ENCODE measurements around the gene FMN2. TPM values are rescaled to one million over a fixed set of nuclear protein-coding genes. Genes with fewer than 3 reads are reported as not detected.

The FMN2 gene
- polyA plus RNA-seq, 3 donors: not detected

GRCh38 chr1:240138867-240139266 lies 47.2 kb downstream of the FMN2 start:
- Mint-ChIP-seq H3K36me3 (no peaks in the 10 kb centered on the region), H3K27ac (no peak overlapping the region), H3K4me3 (no peak overlapping the region), H3K27me3 (ENCODE audit: low read depth in 3 of 3) (peaks cover 1 to 9% (median 4%) of the 10 kb centered on the region in 3 donors), H3K9me3 (peaks cover 0 to 5% (median 2%) of the 10 kb centered on the region in 7 donors), H3K4me1 (no peaks in the 10 kb centered on the region)
- no peak overlapping the region for H3K4me3 ChIP-seq (replicated peaks in 1 of 3; ENCODE audit: low read depth in 2 of 3, low read length in 3 of 3)
- H3K27ac ChIP-seq (ENCODE audit: low read depth in 1 of 2, low read length in 2 of 2): no peak overlapping the region
- intact Hi-C loops (cut with micrococcal nuclease): no loop called here
- H3K36me3 ChIP-seq (replicated peaks in 1 of 2; ENCODE audit: control insufficient read depth in 1 of 2, insufficient read depth in 2 of 2, low read length in 2 of 2): no peaks in the 10 kb centered on the region
- H2AFZ ChIP-seq (ENCODE audit: insufficient read depth, low read depth, low read length, poor library complexity, severe bottlenecking): no peak overlapping the region
- no peaks in the 10 kb centered on the region for H3K9me3 ChIP-seq (replicated peaks in 1 of 2; ENCODE audit: control insufficient read depth in 1 of 2, insufficient read depth in 1 of 2, low read length in 2 of 2)
- H3K4me1 ChIP-seq (ENCODE audit: control insufficient read depth in 1 of 2, insufficient read depth in 2 of 2, low read length in 2 of 2): no peaks in the 10 kb centered on the region
- no peaks in the 10 kb centered on the region for H3K27me3 ChIP-seq (ENCODE audit: control insufficient read depth in 2 of 2, insufficient read depth in 2 of 2, low read length in 2 of 2)
- TF ChIP-seq, protein P1, sequence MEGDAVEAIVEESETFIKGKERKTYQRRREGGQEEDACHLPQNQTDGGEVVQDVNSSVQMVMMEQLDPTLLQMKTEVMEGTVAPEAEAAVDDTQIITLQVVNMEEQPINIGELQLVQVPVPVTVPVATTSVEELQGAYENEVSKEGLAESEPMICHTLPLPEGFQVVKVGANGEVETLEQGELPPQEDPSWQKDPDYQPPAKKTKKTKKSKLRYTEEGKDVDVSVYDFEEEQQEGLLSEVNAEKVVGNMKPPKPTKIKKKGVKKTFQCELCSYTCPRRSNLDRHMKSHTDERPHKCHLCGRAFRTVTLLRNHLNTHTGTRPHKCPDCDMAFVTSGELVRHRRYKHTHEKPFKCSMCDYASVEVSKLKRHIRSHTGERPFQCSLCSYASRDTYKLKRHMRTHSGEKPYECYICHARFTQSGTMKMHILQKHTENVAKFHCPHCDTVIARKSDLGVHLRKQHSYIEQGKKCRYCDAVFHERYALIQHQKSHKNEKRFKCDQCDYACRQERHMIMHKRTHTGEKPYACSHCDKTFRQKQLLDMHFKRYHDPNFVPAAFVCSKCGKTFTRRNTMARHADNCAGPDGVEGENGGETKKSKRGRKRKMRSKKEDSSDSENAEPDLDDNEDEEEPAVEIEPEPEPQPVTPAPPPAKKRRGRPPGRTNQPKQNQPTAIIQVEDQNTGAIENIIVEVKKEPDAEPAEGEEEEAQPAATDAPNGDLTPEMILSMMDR (IDR thresholded peaks at IDR 0.05): no peak
- no peak for DNase-seq
- no peaks in the 10 kb centered on the region for H3K79me2 ChIP-seq (ENCODE audit: insufficient read depth, low read length)
- H3K4me2 ChIP-seq (replicated peaks; ENCODE audit: extremely low read depth, low read length, poor library complexity, severe bottlenecking): no peak overlapping the region
- H4K20me1 ChIP-seq (ENCODE audit: insufficient read depth, low read length): no peaks in the 10 kb centered on the region
- no peak overlapping the region for H3K9ac ChIP-seq (ENCODE audit: insufficient read depth, low read length, poor library complexity, severe bottlenecking)
- WGBS (ENCODE audit: insufficient coverage): 72% methylated on average over 4 of the region's 4 CpGs

DNA sequence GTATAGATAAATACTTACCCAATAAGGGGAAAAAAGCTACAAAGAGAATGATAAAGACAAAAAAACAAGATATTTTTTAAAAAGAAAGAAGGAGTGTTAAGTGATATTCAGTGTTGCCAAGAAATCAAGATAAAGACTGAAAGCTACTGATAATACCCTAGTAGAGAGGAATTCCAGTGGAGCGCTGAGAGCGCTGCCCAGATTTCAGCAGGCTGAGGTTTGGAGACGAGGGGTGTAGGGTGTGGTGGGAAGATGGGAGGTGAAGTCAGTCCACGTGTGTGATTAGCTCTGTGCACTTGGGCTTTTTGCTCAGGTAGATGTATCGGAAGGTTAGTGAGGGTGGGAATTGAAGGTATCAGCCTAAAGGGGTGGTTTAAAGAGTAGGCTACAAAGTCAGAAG lies 47.8 kb downstream of the FMN2 start:
- Mint-ChIP-seq H3K4me3 (no peak overlapping the region), H3K36me3 (no peaks in the 10 kb centered on the region)

More for the DNA sequence above, 47.8 kb downstream of the FMN2 start:
- WGBS (ENCODE audit: insufficient coverage): 81% methylated on average over 4 of the region's 5 CpGs
- Mint-ChIP-seq H3K4me1 (no peaks in the 10 kb centered on the region), H3K27ac (no peak overlapping the region), H3K27me3 (ENCODE audit: low read depth in 3 of 3) (peaks cover 1 to 9% (median 4%) of the 10 kb centered on the region in 3 donors), H3K9me3 (peaks cover 0 to 5% (median 2%) of the 10 kb centered on the region in 7 donors)
- intact Hi-C loops (cut with micrococcal nuclease): no loop called here
- TF ChIP-seq, protein P1 (IDR thresholded peaks at IDR 0.05): no peak
- Histone ChIP-seq H2AFZ (ENCODE audit: insufficient read depth, low read depth, low read length, poor library complexity, severe bottlenecking) (no peak overlapping the region), H3K36me3 (replicated peaks in 1 of 2; ENCODE audit: control insufficient read depth in 1 of 2, insufficient read depth in 2 of 2, low read length in 2 of 2) (no peaks in the 10 kb centered on the region), H3K9me3 (replicated peaks in 1 of 2; ENCODE audit: control insufficient read depth in 1 of 2, insufficient read depth in 1 of 2, low read length in 2 of 2) (no peaks in the 10 kb centered on the region), H3K27ac (ENCODE audit: low read depth in 1 of 2, low read length in 2 of 2) (no peak overlapping the region), H4K20me1 (ENCODE audit: insufficient read depth, low read length) (no peaks in the 10 kb centered on the region), H3K4me2 (replicated peaks; ENCODE audit: extremely low read depth, low read length, poor library complexity, severe bottlenecking) (no peak overlapping the region), H3K4me1 (ENCODE audit: control insufficient read depth in 1 of 2, insufficient read depth in 2 of 2, low read length in 2 of 2) (no peaks in the 10 kb centered on the region), H3K9ac (ENCODE audit: insufficient read depth, low read length, poor library complexity, severe bottlenecking) (no peak overlapping the region), H3K79me2 (ENCODE audit: insufficient read depth, low read length) (no peaks in the 10 kb centered on the region), H3K4me3 (replicated peaks in 1 of 3; ENCODE audit: low read depth in 2 of 3, low read length in 3 of 3) (no peak overlapping the region), H3K27me3 (ENCODE audit: control insufficient read depth in 2 of 2, insufficient read depth in 2 of 2, low read length in 2 of 2) (no peaks in the 10 kb centered on the region)
- DNase-seq: no peak
